ENCODE measurements around the gene ARHGEF39.

ARHGEF39 gene

DNA sequence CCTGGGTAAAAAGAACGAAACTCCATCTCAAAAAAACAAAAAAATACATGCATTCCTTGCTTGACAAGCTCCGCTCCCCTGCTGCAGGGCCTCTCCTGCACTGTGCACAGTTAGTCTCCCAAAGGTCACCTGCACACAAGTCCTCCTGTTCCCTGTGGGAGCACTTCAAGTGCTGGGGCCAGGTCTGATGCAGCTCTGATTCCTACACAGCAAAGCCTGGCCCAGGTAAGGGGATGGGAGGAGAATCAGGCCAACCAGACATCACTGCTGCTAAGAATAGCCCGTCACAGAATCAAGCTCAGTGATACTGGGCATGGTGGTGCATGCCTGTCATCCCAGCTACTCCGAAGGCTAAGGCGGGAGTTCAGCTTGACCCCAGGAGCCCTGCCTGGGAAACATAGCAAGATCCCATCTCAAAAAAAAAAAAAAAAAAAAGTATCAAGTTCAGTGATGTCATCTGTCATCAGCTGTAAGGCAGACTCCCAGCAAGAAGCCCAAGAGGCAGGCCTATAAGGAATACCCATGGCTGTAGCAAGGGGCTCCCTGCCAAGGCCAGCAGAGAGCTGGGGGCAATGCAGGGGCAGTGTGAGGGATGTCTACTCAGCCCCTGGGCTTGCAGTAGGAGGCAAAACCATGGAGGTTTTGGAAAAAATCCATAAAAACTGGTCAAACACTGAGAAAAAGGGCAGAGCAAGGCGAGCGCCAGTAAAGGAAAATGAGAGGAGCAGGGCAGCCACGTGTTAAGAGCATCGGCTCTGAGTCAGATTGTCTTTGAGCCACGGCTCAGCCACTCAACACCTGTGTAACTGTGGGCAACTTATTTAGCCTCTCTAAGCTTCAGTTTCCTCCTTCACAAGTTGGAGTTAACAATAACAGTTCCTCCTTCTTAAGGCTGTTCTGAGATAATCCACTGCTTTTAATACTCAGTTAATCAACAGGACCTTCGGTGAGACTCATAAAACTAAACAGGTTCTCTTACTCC lies 21.5 kb upstream of the ARHGEF39 start:
- H3K27ac ChIP-seq = no peak overlapping the region
- TF ChIP-seq CTCF (IDR thresholded peaks at IDR 0.05) (no peak), ZFX (IDR thresholded peaks at IDR 0.05; ENCODE audit: borderline replicate concordance) (no peak)

- no peak for TF ChIP-seq ZFX (IDR thresholded peaks at IDR 0.05; ENCODE audit: borderline replicate concordance)
- TF ChIP-seq CTCF (IDR thresholded peaks at IDR 0.05) = no peak
- H3K27ac ChIP-seq = no peak overlapping the region
Observed at GRCh38 chr9:35685506-35685905, 20.5 kb upstream of the ARHGEF39 start.

GRCh38 chr9:35684921-35685320 lies 19.9 kb upstream of the ARHGEF39 start:
- H3K27ac ChIP-seq = no peak overlapping the region
- TF ChIP-seq CTCF (IDR thresholded peaks at IDR 0.05) (no peak), ZFX (IDR thresholded peaks at IDR 0.05; ENCODE audit: borderline replicate concordance) (no peak)

- no peak overlapping the region for H3K27ac ChIP-seq
- TF ChIP-seq CTCF (IDR thresholded peaks at IDR 0.05) = no peak
- TF ChIP-seq ZFX (IDR thresholded peaks at IDR 0.05; ENCODE audit: borderline replicate concordance) = no peak
Observed at GRCh38 chr9:35683323-35683722, 18.3 kb upstream of the ARHGEF39 start.

- no peak overlapping the region for H3K27ac ChIP-seq
Observed at GRCh38 chr9:35682520-35683315, 17.7 kb upstream of the ARHGEF39 start.

DNA sequence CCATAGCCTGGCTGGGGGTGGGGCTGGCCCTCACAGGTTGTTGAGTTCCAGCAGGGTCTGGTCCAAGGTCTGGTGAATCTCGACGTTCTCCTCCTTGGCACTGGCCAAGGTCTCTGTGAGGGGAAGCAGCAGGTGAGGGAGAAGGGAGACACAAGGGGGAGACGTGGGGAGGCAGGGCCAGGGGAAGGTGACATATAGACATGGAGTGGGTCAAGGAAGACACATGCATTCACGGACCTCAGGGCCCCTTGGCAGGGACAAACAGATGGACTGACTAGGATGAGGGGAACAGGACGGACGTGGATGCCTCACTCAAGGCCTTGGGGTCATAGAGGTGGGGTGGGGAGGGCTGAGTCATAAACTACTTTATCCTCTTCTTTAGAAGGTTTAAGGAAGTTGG lies 17.1 kb upstream of the ARHGEF39 start:
- TF ChIP-seq ZFX (IDR thresholded peaks at IDR 0.05; ENCODE audit: borderline replicate concordance) (no peak), CTCF (IDR thresholded peaks at IDR 0.05) (no peak)
- no peak overlapping the region for H3K27ac ChIP-seq

More at GRCh38 chr9:35682520-35683315, 17.7 kb upstream of the ARHGEF39 start:
- TF ChIP-seq CTCF (IDR thresholded peaks at IDR 0.05) = no peak
- no peak for TF ChIP-seq ZFX (IDR thresholded peaks at IDR 0.05; ENCODE audit: borderline replicate concordance)

All from 22Rv1 (cell line).